GM18505 (cell line): Measurements from ENCODE around the gene LIF.

Experiments used
- ATAC-seq: cut with Tn5 transposase; IDR thresholded peaks from one replicate; pipeline ENCODE4 v1.9.1; 2021; ENCODE audit not compliant: unreplicated experiment
- POLR2A ChIP-seq: IDR thresholded peaks from 4 replicates; pipeline ENCODE4 v1.6.1; 2011; ENCODE audit warnings: borderline replicate concordance; ENCODE audit not compliant: insufficient read depth, insufficient read length; ENCODE audit errors: extremely low read depth

LIF gene

GRCh38 chr22:30265131-30265720, 18.7 kb upstream of the LIF start:
- no peak for ATAC-seq
- TF ChIP-seq POLR2A = no peak

GRCh38 chr22:30263883-30264282, 17.3 kb upstream of the LIF start:
- ATAC-seq = no peak
- no peak for TF ChIP-seq POLR2A

GRCh38 chr22:30262917-30263741, 16.6 kb upstream of the LIF start:
- ATAC-seq = no peak
- TF ChIP-seq POLR2A = no peak

GRCh38 chr22:30262112-30262511, 15.6 kb upstream of the LIF start:
- ATAC-seq = no peak
- TF ChIP-seq POLR2A = no peak

GRCh38 chr22:30261134-30261533, 14.6 kb upstream of the LIF start:
- no peak for TF ChIP-seq POLR2A
- ATAC-seq = no peak

- TF ChIP-seq POLR2A = no peak
- ATAC-seq = no peak
Observed at GRCh38 chr22:30260682-30261081, 14.1 kb upstream of the LIF start.

GRCh38 chr22:30260276-30260675, 13.7 kb upstream of the LIF start:
- TF ChIP-seq POLR2A = no peak

GRCh38 chr22:30254314-30254713, 7.8 kb upstream of the LIF start:
- no peak for TF ChIP-seq POLR2A

More at GRCh38 chr22:30260276-30260675, 13.7 kb upstream of the LIF start:
- no peak for ATAC-seq

GRCh38 chr22:30253205-30253852, 6.8 kb upstream of the LIF start:
- ATAC-seq = no peak
- TF ChIP-seq POLR2A = no peak

More at GRCh38 chr22:30254314-30254713, 7.8 kb upstream of the LIF start:
- ATAC-seq = no peak

- ATAC-seq = no peak
- no peak for TF ChIP-seq POLR2A
Observed at GRCh38 chr22:30252411-30253204, 6.0 kb upstream of the LIF start.

- TF ChIP-seq POLR2A = no peak
- ATAC-seq = no peak
Observed at GRCh38 chr22:30251711-30252110, 5.2 kb upstream of the LIF start.

GRCh38 chr22:30250661-30251267, 4.2 kb upstream of the LIF start:
- TF ChIP-seq POLR2A = no peak
- no peak for ATAC-seq
